Panc1 (cell line): ENCODE data around the gene ELFN2. TPM values are rescaled to one million over a fixed set of nuclear protein-coding genes. Genes with fewer than 3 reads are reported as not detected.

Source experiments
- ATAC-seq: fragments of 200-7000 bp; cut with Tn5 transposase; 2 replicates; pipeline ENCODE4 v1.9.1; 2020; ENCODE audit warnings: mild to moderate bottlenecking, moderate library complexity
- BruUV-seq: library from RNA; stranded (reverse); fragments of 400-500 nt; replicated peaks from 2 replicates; lab custom pipeline; 2021; lab: Mats Ljungman, UMichigan
- CTCF ChIA-PET: fragments of 300-600 bp; sonication (Branson Sonifier 250); formaldehyde crosslinking; loops from one replicate; lab custom pipeline; 2022; ENCODE audit warnings: antibody characterized with exemption; lab: Charles Lee
- POLR2A ChIA-PET: fragments of 300-600 bp; sonication (Branson Sonifier 250); formaldehyde crosslinking; loops from one replicate; lab custom pipeline; 2022; ENCODE audit warnings: antibody characterized with exemption; lab: Charles Lee
- DNase-seq: peaks from one replicate; pipeline ENCODE4 v3.0.0-alpha.2; 2010; ENCODE audit warnings: low read depth, low spot score
- H3K27ac ChIP-seq: 2 replicates; pipeline ENCODE4 v1.5.1; 2011; ENCODE audit warnings: mild to moderate bottlenecking, low read length, inconsistent platforms
- H3K27me3 ChIP-seq: fragments of 200-500 bp; sonication (Bioruptor generic); 2 replicates; pipeline ENCODE4 v1.6.0; 2014; ENCODE audit warnings: low read length, inconsistent platforms; ENCODE audit not compliant: control insufficient read depth, insufficient read depth
- H3K36me3 ChIP-seq: fragments of 200-500 bp; sonication (Bioruptor generic); 2 replicates; pipeline ENCODE4 v1.5.1; 2014; ENCODE audit warnings: inconsistent platforms, mild to moderate bottlenecking, low read length, moderate library complexity; ENCODE audit not compliant: control insufficient read depth, insufficient read depth
- H3K4me1 ChIP-seq: 2 replicates; pipeline ENCODE4 v1.5.1; 2011; ENCODE audit warnings: inconsistent platforms, mild to moderate bottlenecking, low read length, moderate library complexity; ENCODE audit not compliant: control insufficient read depth, insufficient read depth
- H3K4me3 ChIP-seq, 2 experiments: 2 replicates each; pipeline ENCODE4 v1.5.1; 2011 to 2012; ENCODE audit warnings: low read depth in 2 of 2, low read length in 2 of 2, mild to moderate bottlenecking in 2 of 2, inconsistent platforms in 1 of 2, moderate library complexity in 1 of 2
- H3K9me3 ChIP-seq: fragments of 200-500 bp; sonication (Bioruptor generic); 2 replicates; pipeline ENCODE4 v1.5.1; 2014; ENCODE audit warnings: low read depth, mild to moderate bottlenecking, inconsistent platforms, low read length, moderate library complexity; ENCODE audit not compliant: control insufficient read depth, insufficient read depth
- CTCF ChIP-seq: fragments of 450-650 bp; IDR thresholded peaks from 2 replicates; pipeline ENCODE4 v1.5.1; 2017; ENCODE audit warnings: mild to moderate bottlenecking
- POLR2AphosphoS5 ChIP-seq: IDR thresholded peaks from 2 replicates; pipeline ENCODE4 v1.6.1; 2012; ENCODE audit warnings: mild to moderate bottlenecking, low read depth, low read length, moderate library complexity
- REST ChIP-seq, 2 experiments: IDR thresholded peaks; 2 replicates each; pipeline ENCODE4 v1.6.1; 2011 to 2012; ENCODE audit warnings: low read depth in 2 of 2, control low read depth in 1 of 2, low read length in 1 of 2, mild to moderate bottlenecking in 1 of 2, moderate library complexity in 1 of 2; ENCODE audit not compliant: insufficient read depth in 1 of 2
- SIN3A ChIP-seq: IDR thresholded peaks from 2 replicates; pipeline ENCODE4 v1.6.1; 2012; ENCODE audit warnings: low read depth, mild to moderate bottlenecking, low read length, moderate library complexity, borderline replicate concordance; ENCODE audit not compliant: insufficient read depth
- TCF7L2 ChIP-seq: IDR thresholded peaks from 2 replicates; pipeline ENCODE4 v1.6.1; 2011; ENCODE audit warnings: mild to moderate bottlenecking, low read depth, low read length, inconsistent platforms
- in situ Hi-C: cut with HindIII; loops from 2 replicates; pipeline ENCODE4 v1.10.0; 2016; ENCODE audit warnings: low sequenced_read_pairs, low pct_unique_long_range_greater_than_20kb
- intact Hi-C: fragments of 100-400 bp; cut with micrococcal nuclease; formaldehyde crosslinking; loops from one replicate; pipeline ENCODE4 v1.10.0; 2022; ENCODE audit not compliant: unreplicated experiment
- total RNA-seq: library from RNA; stranded (reverse); gene quantifications from one replicate; pipeline ENCODE4 v1.2.1, GENCODE V29; 2021; ENCODE audit not compliant: unreplicated experiment

Gene ELFN2
- total RNA-seq, 1 experiment from 2014 or later = 2.9 TPM

GRCh38 chr22:37363261-37363992 is 63.9 kb downstream of the ELFN2 start:
- H3K9me3 ChIP-seq = no peaks in the 10 kb centered on the region
- intact Hi-C loops (no loop called here), in situ Hi-C loops (no loop called here)
- no peaks in the 10 kb centered on the region for H3K36me3 ChIP-seq
- DNase-seq = no peak
- H3K27me3 ChIP-seq = no peaks in the 10 kb centered on the region
- H3K4me3 ChIP-seq = no peak overlapping the region
- BruUV-seq = no TSS peak
- no peaks in the 10 kb centered on the region for H3K4me1 ChIP-seq
- POLR2A ChIA-PET = no interaction called here
- H3K27ac ChIP-seq = no peak overlapping the region
- TF ChIP-seq REST (IDR thresholded peaks at IDR 0.05; ENCODE audit: insufficient read depth in 1 of 2, low read depth in 2 of 2, low read length in 1 of 2) = no peak
- no peak for TF ChIP-seq SIN3A
- CTCF ChIA-PET = no interaction called here
- no peak for ATAC-seq

- Histone ChIP-seq H3K27ac (no peak overlapping the region), H3K4me3 (no peak overlapping the region), H3K4me1 (no peaks in the 10 kb centered on the region), H3K27me3 (no peaks in the 10 kb centered on the region), H3K36me3 (no peaks in the 10 kb centered on the region), H3K9me3 (no peaks in the 10 kb centered on the region)
- no peak for TF ChIP-seq POLR2AphosphoS5
- TF ChIP-seq SIN3A = no peak
- TF ChIP-seq TCF7L2 = no peak
- TF ChIP-seq CTCF = no peak
- no peak for TF ChIP-seq REST (IDR thresholded peaks at IDR 0.05; ENCODE audit: insufficient read depth in 1 of 2, low read depth in 2 of 2, low read length in 1 of 2)
- ChIA-PET POLR2A (no interaction called here), CTCF (no interaction called here)
- ATAC-seq = no peak
- in situ Hi-C loops = no loop called here
- DNase-seq = no peak
- BruUV-seq = no TSS peak
- intact Hi-C loops = no loop called here
Measured at GRCh38 chr22:37362621-37363020, 64.7 kb downstream of the ELFN2 start.
